ENCODE measurements around the gene COL23A1.

The COL23A1 gene

GRCh38 chr5:178357678-178358077, 232.5 kb downstream of the COL23A1 start:
- no peak for DNase-seq (ENCODE audit: low read depth in 2 of 2)

DNA sequence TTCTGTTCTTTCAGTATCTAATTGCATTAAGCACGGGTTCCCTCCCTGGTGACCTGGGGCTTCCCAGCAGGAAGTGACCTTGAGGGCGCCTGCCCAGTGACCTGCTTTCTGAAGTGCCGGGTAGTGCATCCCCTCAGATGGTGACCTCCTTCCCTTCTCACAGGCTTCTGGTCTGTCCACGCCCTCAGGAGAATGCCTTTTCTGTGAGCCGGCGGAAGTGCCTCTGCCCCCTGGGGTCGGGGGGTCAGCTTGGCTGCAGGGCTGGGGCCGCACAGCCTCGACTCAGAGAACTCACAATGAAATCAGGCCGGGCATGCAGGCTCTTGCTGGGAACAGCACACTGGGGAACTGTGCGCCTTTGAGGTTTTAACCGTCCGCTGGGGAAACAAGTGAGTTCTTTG, 233.1 kb downstream of the COL23A1 start:
- no peak for DNase-seq (ENCODE audit: low read depth in 2 of 2)

GRCh38 chr5:178356431-178356872, 233.7 kb downstream of the COL23A1 start:
- DNase-seq (ENCODE audit: low read depth in 2 of 2), result no peak

DNA sequence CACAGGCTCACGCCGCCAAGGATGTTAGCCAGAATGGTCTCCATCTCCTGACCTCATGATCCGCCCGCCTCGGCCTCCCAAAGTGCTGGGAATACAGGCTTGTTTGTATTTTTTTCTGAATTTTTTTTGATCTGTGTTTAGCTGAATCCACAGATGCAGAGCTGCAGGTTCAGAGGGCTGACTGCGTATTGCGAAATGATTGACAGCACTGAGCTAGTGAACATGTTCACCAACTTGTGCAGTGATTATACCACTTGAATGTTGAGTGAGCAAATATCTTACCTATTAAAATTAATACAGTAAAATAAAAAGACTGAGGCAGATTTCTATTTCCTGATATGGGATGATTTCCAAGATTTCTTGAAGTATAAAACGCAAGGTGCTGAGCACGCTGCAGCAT, 234.5 kb downstream of the COL23A1 start:
- no peak for DNase-seq (ENCODE audit: low read depth in 2 of 2)

GRCh38 chr5:178353461-178353860, 236.7 kb downstream of the COL23A1 start:
- DNase-seq (ENCODE audit: low read depth in 2 of 2), result no peak

- DNase-seq (ENCODE audit: low read depth in 2 of 2), result no peak
Observed at GRCh38 chr5:178352035-178352349, 238.2 kb downstream of the COL23A1 start.

- no peak for DNase-seq (ENCODE audit: low read depth in 2 of 2)
Observed at GRCh38 chr5:178351221-178352034, 238.8 kb downstream of the COL23A1 start.

DNA sequence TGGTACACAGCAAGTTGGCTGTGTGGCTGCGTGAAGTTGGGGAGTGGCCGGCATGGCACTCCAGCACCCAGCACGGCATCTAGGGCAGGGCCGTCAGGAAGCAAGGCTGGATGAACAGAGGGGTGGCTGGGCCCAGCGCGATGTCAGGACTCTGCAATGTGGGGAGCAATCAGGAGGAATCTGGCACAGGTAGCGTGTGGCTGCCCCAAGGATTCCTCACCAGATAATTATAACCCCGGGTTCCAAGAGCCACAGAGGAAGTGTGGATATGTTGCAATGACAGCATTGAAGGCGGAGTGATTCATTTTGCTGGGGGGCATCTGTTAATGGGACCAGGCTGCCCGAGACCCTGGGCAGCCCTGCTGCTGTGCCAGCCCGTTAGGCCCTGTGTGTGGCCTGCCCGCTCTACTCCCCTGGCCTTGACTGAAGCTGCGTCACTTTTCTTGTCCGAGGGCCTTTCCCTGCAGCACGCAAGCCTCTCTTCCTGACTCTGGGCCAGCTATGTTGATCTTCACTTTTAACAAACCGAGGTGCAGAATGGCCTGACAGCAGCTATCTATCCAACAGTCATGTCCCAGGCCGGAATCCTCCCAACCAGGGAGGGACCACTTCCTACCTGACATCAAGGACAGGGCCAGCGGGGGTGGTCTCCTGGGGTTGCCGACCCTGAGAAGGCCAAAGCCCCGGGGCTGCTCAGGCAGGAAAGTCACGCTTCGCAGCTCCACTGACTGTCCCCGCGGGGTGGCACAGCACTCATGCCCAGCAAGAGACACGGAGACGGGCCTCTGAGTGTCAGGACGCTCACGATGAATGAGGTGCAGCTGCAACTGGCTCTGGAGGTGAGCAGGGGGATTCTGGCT, 239.6 kb downstream of the COL23A1 start:
- no peak for DNase-seq (ENCODE audit: low read depth in 2 of 2)

DNA sequence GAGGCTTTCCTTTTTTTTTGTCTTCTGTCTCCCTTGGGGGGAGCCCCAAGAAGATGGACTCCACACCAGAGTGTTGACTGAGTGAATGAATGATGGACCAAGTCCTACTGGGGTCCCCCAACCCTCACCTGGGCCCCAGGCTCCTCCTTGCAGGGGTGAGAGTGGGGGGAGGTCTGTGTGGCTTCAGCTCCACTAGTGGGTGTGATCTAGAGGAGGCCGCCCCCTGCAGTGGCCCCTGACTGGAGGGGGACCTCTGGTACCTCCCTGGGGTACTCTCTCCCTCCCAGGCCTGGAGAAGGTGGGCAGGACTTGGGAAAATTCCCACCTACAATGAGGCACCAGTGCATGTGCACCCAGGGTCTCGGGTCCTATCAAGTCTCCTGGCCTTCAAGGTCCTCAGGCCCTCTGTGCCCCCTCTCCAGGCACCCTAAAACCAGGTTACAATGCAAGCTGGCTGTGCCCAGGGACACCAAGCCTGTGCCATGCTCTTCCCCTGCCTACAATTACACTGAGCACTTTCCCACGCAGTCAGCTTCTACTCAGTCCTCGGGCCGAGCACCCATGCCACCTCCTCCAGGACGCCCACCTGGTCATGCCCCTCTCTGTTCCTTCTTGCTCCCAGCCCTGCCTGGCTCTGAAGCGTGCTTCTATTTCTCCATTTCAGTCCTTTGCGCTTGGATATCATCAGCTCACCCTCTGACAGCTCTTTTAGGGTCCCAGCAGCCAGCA, 240.4 kb downstream of the COL23A1 start:
- no peak for DNase-seq (ENCODE audit: low read depth in 2 of 2)

- DNase-seq (ENCODE audit: low read depth in 2 of 2), result no peak
Observed at GRCh38 chr5:178349075-178349511, 241.1 kb downstream of the COL23A1 start.

- no peak for DNase-seq (ENCODE audit: low read depth in 2 of 2)
Observed at GRCh38 chr5:178348356-178349074, 241.7 kb downstream of the COL23A1 start.

- no peak for DNase-seq (ENCODE audit: low read depth in 2 of 2)
Observed at GRCh38 chr5:178347956-178348355, 242.2 kb downstream of the COL23A1 start.

GRCh38 chr5:178346607-178347334, 243.4 kb downstream of the COL23A1 start:
- no peak for DNase-seq (ENCODE audit: low read depth in 2 of 2)

DNA sequence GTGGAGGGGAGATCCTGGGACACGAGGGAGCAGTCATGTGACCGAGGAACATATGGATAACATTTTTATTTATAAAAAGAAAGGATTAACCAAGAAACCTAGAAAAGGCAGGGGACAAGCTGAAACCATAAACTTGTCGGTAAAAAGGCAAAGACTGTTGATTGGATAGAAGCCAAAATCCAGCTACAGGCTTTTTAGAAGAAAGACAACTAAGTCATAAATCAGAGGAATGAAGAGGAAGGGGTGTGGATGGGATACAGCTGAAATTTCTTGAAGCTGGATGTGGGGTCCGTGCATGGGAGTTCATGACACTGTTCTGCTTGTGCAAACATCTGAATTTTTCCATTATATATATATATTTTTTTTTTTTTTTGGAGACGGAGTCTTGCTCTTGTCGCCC, 246.9 kb downstream of the COL23A1 start:
- DNase-seq (ENCODE audit: low read depth in 2 of 2), result no peak

DNA sequence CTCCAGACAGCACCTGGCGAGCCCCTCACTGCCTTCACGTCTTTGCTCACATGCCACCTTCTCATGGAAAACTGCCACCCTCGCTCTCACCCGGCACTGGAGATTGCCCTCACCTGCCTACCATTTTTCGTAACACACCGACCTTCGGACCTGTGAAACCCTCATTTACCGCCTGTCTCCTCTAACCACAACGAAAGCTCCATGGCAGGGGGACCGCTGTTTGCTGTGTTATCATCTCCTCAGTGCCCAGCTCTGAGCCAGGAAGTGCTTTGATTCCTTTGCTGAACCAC, 248.4 kb downstream of the COL23A1 start:
- no peak for DNase-seq (ENCODE audit: low read depth in 2 of 2)

DNA sequence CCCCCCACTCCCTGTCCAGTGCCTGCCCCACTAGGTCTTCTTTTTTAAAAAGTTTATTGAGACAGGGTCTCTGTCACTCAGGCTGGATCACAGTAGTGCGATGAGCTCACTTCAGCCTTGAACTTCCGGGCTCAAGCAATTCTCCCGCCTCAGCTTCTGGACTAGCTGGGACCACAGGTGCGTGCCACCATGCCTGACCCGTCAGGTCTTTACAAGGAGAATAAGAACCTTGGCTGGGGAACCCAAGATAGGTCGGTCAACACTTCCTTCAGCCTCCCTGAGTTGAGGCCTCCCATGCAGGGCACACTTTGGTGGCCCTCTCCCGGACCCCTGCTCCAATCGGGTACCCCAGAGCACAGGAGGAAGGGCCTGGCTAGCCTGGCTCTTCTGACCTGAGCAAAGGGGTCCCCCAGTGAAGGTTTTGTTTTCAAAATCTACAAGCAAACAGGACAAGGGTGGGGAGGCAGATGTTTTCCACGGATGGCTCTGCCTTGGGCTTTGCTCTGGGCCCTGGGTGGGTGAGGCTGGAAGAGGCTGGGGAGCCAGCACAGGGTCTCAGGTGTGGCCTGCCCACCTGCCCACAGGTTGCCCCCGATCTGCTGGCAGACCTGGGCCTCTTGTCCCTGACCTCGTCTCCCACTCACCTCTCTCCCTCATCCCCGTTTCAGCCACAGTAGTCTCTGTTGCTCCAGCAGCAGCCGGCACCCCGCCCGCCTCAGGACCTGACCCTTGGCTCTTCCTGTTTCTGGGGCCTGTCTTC, 248.9 kb downstream of the COL23A1 start:
- no peak for DNase-seq (ENCODE audit: low read depth in 2 of 2)

DNA sequence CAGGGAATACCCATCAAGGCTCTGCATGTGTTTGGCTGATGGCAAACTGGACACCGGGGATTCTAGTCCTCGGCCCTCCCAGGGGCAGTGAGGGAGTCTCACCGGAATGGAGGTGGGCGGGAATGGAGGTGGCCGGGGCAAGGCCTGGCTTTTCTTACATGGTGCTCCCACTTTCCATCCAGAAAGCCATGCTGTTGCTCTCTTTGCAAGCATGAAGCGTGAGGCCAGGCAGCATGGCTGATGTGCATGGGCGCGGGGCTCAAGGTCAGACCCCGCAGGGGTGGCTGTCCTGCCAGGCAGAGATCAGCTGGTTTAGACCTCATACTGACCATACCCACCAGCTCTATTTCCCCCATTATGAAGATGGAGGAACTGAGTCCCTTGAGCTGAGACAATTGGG, 249.6 kb downstream of the COL23A1 start:
- DNase-seq (ENCODE audit: low read depth in 2 of 2), result no peak

DNA sequence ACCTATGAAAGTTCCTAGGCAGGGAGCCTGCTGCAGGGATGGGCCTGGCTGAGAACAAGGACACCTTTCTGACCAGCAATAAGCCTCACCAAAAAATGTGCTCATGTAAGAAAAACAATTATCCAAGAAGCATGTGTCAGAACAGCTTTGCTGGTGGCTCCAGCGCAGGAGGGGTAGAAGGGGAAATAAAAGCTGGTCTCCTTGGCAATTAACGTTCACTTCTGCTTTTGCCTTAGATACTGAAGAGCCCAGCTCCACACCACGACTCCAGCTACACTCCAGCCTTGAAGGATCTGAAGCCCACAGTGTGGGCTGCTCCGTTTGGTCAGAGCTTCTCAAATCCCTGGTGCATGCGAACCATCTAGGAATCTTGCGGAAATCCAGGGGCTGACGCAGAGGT, 250.0 kb downstream of the COL23A1 start:
- DNase-seq (ENCODE audit: low read depth in 2 of 2), result no peak

- DNase-seq (ENCODE audit: low read depth in 2 of 2), result no peak
Observed at GRCh38 chr5:178339272-178339671, 250.9 kb downstream of the COL23A1 start.

- no peak for DNase-seq (ENCODE audit: low read depth in 2 of 2)
Observed at GRCh38 chr5:178338750-178339144, 251.4 kb downstream of the COL23A1 start.
